ENCODE data around the gene DNAJC12. TPM values are rescaled to one million over a fixed set of nuclear protein-coding genes. Genes with fewer than 3 reads are reported as not detected.

DNAJC12 gene
- total and polyA plus RNA-seq, 2 donors (not counting 1 experiment from before 2014, with no cell fraction given) = 0.19 TPM; not detected in 1

- Histone ChIP-seq H4K20me1 (ENCODE audit: control insufficient read depth, insufficient read depth, low read length, poor library complexity, severe bottlenecking) (no peaks in the 10 kb centered on the region), H3K79me2 (ENCODE audit: control insufficient read depth, insufficient read depth, low read length) (no peaks in the 10 kb centered on the region), H3K27ac (ENCODE audit: low read length in 2 of 2) (no peak overlapping the region), H3K4me1 (ENCODE audit: control insufficient read depth in 2 of 2, insufficient read depth in 2 of 2, low read length in 2 of 2) (no peaks in the 10 kb centered on the region), H3K4me3 (ENCODE audit: control extremely low read depth in 1 of 5, extremely low read depth in 1 of 5, insufficient read depth in 1 of 5, low read depth in 2 of 5, low read length in 4 of 5) (no peak overlapping the region), H2AFZ (ENCODE audit: insufficient read depth, low read depth, low read length, poor library complexity, severe bottlenecking) (no peak overlapping the region), H3K9ac (ENCODE audit: low read length) (no peak overlapping the region), H3K9me3 (ENCODE audit: control extremely low read depth in 1 of 3, control insufficient read depth in 2 of 3, insufficient read depth in 1 of 3, low read length in 2 of 3) (no peaks in the 10 kb centered on the region), H3K27me3 (replicated peaks in 1 of 4; ENCODE audit: control extremely low read depth in 1 of 4, control insufficient read depth in 3 of 4, insufficient read depth in 4 of 4, low read length in 3 of 4) (no peaks in the 10 kb centered on the region), H3K4me2 (replicated peaks; ENCODE audit: low read depth, low read length, poor library complexity, severe bottlenecking) (no peak overlapping the region), H3K36me3 (replicated peaks in 1 of 2; ENCODE audit: control extremely low read depth in 1 of 2, control insufficient read depth in 1 of 2, extremely low read depth in 1 of 2, insufficient read depth in 2 of 2, low read length in 1 of 2) (no peaks in the 10 kb centered on the region)
- no peaks in the 10 kb centered on the region for H3K9me3 Mint-ChIP-seq (ENCODE audit: insufficient read depth)
- intact Hi-C loops (cut with micrococcal nuclease) = no loop called here
- POLR2A ChIA-PET = no interaction called here
- H3K4me3 Mint-ChIP-seq = no peak overlapping the region
- H3K4me1 Mint-ChIP-seq = no peaks in the 10 kb centered on the region
- DNase-seq = no peak
- ATAC-seq (ENCODE audit: low read depth) = no peak
- CTCF ChIA-PET = interaction anchor here (0.8 to 2.3 kb wide), 2 partner anchors 16 to 107 kb away, joined by 3 to 7 read pairs; no protein-coding TSS in a partner anchor
- H3K27me3 Mint-ChIP-seq = peaks cover 5% of the 10 kb centered on the region
- no peak for TF ChIP-seq EZH2 (IDR thresholded peaks at IDR 0.05; ENCODE audit: borderline replicate concordance, insufficient read depth, low read depth, low read length, poor library complexity, severe bottlenecking)
- TF ChIP-seq CTCF (IDR thresholded peaks at IDR 0.05) = no peak
- no peak overlapping the region for H3K27ac Mint-ChIP-seq
Measured at GRCh38 chr10:67804395-67804678, 33.7 kb downstream of the DNAJC12 start.

- TF ChIP-seq CTCF (IDR thresholded peaks at IDR 0.05) (no peak), EZH2 (IDR thresholded peaks at IDR 0.05; ENCODE audit: borderline replicate concordance, insufficient read depth, low read depth, low read length, poor library complexity, severe bottlenecking) (no peak)
- H3K27me3 Mint-ChIP-seq = peaks cover 5% of the 10 kb centered on the region
- H2AFZ ChIP-seq (ENCODE audit: insufficient read depth, low read depth, low read length, poor library complexity, severe bottlenecking) = no peak overlapping the region
- H3K4me3 Mint-ChIP-seq = no peak overlapping the region
- POLR2A ChIA-PET = no interaction called here
- H3K4me1 Mint-ChIP-seq = no peaks in the 10 kb centered on the region
- H3K4me3 ChIP-seq (ENCODE audit: control extremely low read depth in 1 of 5, extremely low read depth in 1 of 5, insufficient read depth in 1 of 5, low read depth in 2 of 5, low read length in 4 of 5) = no peak overlapping the region
- DNase-seq (no peak), ATAC-seq (ENCODE audit: low read depth) (no peak)
- no peak overlapping the region for H3K27ac ChIP-seq (ENCODE audit: low read length in 2 of 2)
- CTCF ChIA-PET = interaction anchor here (0.6 to 2.3 kb wide), 3 partner anchors 15 to 108 kb away, joined by 3 to 7 read pairs (median 3); no protein-coding TSS in a partner anchor
- no CpG with 5 or more reads among the region's 3 CpGs for WGBS (ENCODE audit: insufficient coverage)
- no peak overlapping the region for H3K9ac ChIP-seq (ENCODE audit: low read length)
- no peaks in the 10 kb centered on the region for H3K9me3 Mint-ChIP-seq (ENCODE audit: insufficient read depth)
- H4K20me1 ChIP-seq (ENCODE audit: control insufficient read depth, insufficient read depth, low read length, poor library complexity, severe bottlenecking) = no peaks in the 10 kb centered on the region
- intact Hi-C loops (cut with micrococcal nuclease) = no loop called here
- no peak overlapping the region for H3K4me2 ChIP-seq (replicated peaks; ENCODE audit: low read depth, low read length, poor library complexity, severe bottlenecking)
- no peaks in the 10 kb centered on the region for H3K27me3 ChIP-seq (replicated peaks in 1 of 4; ENCODE audit: control extremely low read depth in 1 of 4, control insufficient read depth in 3 of 4, insufficient read depth in 4 of 4, low read length in 3 of 4)
- H3K27ac Mint-ChIP-seq = no peak overlapping the region
- no peaks in the 10 kb centered on the region for H3K9me3 ChIP-seq (ENCODE audit: control extremely low read depth in 1 of 3, control insufficient read depth in 2 of 3, insufficient read depth in 1 of 3, low read length in 2 of 3)
- no peaks in the 10 kb centered on the region for H3K4me1 ChIP-seq (ENCODE audit: control insufficient read depth in 2 of 2, insufficient read depth in 2 of 2, low read length in 2 of 2)
- no peaks in the 10 kb centered on the region for H3K79me2 ChIP-seq (ENCODE audit: control insufficient read depth, insufficient read depth, low read length)
- no peaks in the 10 kb centered on the region for H3K36me3 ChIP-seq (replicated peaks in 1 of 2; ENCODE audit: control extremely low read depth in 1 of 2, control insufficient read depth in 1 of 2, extremely low read depth in 1 of 2, insufficient read depth in 2 of 2, low read length in 1 of 2)
Measured at GRCh38 chr10:67803588-67804394, 34.2 kb downstream of the DNAJC12 start.
